GM18861 (cell line): ENCODE measurements around the gene NCKAP5.
"Not testable (repeated sequence)": the region's sequence is repeated elsewhere in the genome, so short reads cannot be mapped to it uniquely, and the experiment has no call there.

Experiments
- ATAC-seq: cut with Tn5 transposase; IDR thresholded peaks from one replicate; pipeline ENCODE4 v1.9.1; 2021; ENCODE audit not compliant: unreplicated experiment

Gene NCKAP5

DNA sequence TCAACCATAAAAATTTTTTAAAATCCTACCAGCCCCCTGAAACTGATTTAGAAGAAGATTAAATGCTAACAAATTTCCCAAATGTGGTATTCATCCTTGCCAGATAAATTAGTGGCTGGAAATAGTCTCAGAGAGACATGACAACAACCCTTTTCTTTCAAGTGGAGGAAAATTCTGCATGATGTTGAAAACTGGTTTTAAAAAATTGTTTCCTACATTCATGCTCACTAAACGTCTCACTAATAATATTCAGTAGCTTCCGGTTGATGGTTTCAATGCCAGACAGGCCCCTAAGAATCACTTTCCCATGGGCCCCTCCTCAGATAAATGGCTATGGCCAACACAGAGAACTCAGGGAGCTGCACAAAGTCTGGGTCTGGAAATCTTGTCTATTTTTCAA lies 43.2 kb downstream of the NCKAP5 start:
- no peak for ATAC-seq

GRCh38 chr2:133523406-133523805 lies 44.9 kb downstream of the NCKAP5 start:
- no peak for ATAC-seq

DNA sequence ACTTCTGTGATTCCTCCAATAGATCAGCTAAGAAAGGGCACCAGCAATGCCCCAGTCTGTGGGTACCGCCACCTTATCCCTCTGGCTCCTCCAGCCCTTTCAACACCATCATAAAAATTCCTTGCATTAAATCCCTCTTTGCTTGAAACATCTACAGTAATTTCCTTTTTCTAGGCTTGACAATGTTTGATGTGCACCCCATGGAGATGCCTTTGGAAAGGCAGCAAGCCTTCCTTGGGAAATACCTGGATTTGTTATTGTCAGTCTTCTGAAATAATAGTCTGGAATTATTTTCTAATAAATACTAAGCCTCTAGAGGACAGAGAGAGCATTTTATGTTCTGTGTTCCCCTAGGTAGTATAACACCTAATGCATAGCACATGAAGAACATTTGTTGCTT lies 46.1 kb downstream of the NCKAP5 start:
- no peak for ATAC-seq

DNA sequence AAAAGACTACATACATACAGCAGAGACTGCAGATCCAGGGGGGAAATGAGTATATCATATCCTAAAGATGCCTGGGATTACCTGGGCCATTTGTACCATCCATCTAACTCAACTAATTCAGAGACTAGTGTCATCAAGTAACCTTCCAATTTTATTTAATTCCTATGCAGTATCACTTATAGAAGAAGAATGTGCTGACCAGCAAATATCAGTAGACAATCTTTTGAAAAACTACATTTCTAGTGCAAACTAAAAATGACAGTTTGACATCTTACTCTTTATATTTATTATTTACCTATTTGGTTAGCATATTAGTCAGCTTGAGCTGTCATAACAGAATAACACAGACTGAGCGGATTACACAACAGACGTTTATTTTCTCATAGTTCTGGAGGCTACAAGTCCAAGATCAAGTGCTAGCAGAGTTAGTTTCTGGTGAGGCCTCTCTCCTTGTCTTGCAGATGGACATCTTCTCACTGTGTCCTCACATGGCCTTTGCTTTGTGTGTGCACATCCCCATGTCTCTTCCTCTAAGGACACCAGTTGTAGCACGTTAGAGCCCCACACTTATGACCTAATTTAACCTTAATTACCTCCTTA lies 47.0 kb downstream of the NCKAP5 start:
- no peak for ATAC-seq

DNA sequence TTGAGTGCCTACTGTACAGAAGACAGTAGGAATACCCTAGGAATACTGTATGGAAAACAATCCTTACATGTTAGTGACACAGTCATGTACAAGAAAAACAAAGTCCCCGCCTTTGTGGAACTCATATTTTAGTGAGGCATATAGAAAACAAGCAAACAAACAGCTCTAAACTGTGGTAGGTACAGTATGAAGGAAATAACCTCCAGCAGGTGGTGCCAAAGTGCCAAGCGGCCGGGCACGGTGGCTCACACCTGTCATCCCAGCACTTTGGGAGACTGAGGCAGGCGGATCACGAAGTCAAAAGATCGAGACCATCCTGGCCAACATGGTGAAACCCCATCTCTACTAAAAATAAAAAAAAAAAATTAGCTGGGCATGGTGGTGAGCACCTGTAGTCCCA lies 48.6 kb downstream of the NCKAP5 start:
- not testable (repeated sequence) for ATAC-seq

GRCh38 chr2:133518700-133519344 lies 49.4 kb downstream of the NCKAP5 start:
- ATAC-seq = no peak

DNA sequence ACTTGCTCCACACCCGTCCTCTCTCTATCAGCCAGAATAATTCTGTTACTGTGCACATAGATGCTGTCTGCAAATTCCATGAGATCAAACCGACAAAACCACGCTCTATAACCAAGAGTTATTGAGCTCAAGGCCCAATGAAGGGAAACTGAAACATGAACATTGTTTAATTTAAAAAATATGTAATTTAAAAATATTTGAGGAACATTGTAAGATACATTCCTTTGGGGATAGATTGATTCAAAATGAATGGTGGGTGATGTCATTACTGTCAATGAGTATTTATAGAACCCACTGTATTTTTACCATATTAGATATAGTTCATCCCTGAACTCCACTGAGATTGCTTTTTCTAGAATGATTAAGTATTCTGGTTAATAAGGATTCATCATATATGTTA lies 50.4 kb downstream of the NCKAP5 start:
- ATAC-seq = no peak

GRCh38 chr2:133516405-133517026 lies 51.7 kb downstream of the NCKAP5 start:
- ATAC-seq = no peak

DNA sequence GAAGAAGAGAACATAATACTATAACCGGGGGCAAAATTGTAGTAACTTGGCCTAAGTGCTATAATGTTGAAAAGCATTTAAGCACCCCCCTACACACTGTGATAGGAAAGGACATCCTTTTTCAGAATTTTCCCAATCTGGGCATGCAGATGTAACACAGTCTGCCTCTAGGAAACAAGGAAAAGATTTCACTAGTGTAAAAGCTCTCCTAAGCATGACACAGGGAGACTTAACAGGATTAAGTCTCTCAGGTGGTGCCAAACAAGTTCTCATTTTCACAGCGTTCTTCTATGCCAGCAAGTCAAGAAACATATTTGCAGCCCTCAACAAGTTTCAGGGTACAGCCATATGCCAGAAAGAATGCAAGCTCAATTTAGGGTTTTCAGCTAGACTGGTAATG lies 53.0 kb downstream of the NCKAP5 start:
- ATAC-seq = no peak

GRCh38 chr2:133513893-133514292 lies 54.4 kb downstream of the NCKAP5 start:
- no peak for ATAC-seq

DNA sequence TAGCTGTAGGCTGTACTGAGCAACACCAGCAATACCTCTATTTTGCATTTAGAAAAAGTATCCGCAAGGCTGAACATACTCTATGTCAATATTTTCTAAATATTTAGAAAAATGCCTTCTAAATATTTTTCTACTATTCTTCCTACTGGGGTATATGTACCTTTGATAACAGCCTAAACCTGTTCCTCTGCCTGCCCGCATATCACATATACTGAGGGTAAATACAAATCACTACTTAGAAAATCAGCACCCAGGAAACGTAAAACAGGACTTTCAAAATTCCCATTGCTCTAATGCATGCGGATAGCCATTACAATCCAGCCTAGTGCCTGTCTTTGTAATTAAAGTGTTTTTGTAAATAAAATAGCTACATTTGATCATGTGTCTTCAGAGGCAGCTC lies 56.1 kb downstream of the NCKAP5 start:
- ATAC-seq = no peak

DNA sequence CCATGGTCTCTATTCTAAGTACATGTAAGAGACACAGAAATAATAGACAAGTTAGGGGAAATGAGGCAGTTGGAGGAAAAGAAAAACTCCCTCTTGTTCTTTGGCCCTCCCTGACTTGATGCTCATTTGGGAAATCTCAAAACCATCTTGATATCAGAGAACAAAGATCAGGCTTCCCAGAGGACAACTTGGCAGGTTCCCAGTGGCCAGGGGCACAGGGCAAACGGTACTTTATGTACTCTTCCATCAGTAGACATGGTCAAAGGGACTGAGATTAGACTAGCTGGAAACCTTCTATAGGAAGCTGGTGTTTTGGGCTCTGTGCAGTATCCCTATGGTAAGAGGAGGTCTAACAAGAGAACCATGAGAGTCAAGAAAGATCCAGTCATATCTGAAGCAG lies 56.6 kb downstream of the NCKAP5 start:
- ATAC-seq = no peak

DNA sequence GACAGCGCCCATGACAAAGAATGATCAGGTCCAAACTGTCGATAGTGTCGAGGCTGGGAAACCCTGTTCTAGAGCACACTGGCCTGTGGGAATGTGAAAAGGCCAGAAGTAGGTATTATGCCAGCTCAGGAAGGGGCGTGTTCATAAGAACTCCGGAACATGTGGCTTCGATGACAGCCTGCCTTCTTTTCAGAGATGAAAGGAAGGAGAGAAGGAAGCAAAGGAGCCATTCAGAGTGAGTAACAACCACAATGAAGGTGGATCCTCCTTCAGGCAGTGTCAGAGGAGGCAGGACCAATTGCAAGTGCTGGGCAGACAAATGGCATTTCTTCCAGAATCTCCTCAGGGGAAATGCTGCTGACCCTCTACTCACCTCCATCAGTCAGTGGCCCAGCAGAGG lies 58.5 kb downstream of the NCKAP5 start:
- ATAC-seq = no peak

DNA sequence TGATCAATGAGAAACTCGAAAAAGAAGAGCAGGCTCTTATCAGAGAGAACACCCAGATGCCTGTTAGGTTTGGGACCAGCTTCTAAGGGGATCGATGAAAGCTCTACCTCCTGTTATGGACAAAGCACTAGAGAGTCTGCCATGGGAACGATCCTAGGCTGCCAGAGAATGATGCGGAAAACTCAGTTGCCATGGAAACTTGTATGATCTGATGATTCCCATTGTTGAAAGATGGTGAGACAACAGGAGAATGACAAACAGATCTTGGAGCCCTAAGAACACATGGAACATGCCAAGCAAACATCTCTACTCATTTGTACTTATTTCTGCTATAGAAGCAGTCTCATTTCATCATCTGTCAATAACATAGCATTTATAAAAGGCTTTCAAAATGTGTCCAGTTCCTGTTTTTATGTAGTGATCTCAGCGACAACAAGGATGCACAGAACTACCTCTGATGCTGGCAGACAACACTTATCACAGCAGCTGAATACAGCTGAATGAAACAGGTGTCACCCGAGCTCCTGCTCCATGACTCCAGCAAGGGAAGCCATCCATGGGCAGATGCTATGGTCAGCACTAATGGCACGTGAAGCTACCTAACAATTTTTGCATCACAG lies 59.6 kb downstream of the NCKAP5 start:
- ATAC-seq = no peak

DNA sequence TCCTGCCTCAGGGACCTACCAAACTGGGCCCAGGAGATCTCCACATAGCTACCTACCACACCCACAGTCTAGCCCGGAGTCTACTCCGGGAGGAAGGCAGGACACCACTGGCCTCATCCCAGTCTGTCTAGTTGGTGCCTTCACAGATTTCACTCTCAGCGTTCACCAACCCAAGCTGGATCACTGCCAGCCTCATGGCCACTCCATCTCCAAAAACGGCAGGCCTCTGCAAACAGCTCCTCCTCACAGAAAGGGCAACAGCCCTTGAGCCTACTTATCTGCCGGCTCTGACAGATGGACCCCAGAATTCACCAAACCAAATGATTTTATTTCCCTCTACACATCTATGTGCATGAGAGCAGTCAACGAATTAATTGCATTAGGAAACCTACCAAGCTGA lies 61.3 kb downstream of the NCKAP5 start:
- no peak for ATAC-seq

DNA sequence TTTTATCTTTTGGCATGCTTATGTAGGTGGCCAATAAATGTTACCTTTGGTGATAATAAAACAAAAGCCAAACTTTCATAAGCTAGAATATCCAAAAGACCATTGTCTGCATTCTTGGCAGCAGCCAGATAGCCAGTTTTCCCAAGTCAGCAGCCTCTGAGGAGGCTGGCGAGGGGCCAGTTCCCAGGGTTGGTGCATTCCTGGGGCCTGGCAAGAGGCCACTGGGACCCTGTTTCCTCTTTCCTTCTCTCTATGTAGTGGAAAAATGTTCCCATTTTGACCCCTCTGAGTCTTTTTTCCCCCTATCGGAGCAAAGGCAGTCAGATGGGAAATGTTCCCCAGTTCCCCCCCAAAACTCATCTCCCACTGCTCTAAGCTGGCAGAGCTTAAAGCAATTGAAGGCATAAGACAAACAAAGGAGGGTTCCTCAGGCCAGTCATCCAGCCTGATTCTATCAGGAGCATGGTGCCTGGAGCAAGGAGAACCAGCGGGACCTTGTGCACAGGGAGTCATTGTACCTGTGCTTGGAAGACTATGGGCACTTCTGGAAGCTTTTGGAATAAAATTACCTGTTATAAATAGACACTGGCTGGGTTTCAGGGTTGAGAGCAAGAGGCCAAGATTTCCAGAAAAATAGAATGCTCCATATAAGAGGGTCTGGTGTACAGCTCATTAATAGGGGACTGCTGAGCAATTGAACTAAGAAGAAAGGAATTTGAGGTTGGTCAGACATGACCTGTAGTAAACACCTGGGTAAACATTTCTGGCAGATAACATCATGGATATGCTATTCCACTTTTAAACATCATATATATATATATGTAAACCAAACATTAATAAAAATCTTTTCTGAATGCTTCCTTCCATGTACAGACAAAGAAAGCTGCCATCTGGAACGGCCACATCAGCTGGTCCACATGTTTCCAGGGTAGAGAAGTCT lies 63.4 kb downstream of the NCKAP5 start:
- ATAC-seq = no peak

DNA sequence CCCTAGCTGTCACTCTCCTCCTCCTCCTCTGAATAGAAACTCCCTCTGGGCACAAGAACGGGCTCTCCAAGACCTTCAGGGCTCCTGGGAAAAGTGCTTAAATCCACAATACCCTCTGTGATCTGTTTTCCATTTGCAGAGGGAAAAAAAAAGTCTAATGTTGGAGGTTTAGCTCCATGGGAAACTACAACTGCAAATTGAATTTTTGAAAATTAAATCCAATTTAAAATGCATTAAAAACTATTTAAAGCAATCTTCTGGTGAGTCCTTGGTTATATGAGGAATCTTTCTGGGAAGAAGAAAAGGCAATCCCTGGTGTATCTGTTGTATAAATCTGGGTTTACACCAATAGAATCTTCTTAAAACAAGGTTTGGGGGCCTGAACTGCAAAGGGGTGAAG lies 64.3 kb downstream of the NCKAP5 start:
- ATAC-seq = no peak

DNA sequence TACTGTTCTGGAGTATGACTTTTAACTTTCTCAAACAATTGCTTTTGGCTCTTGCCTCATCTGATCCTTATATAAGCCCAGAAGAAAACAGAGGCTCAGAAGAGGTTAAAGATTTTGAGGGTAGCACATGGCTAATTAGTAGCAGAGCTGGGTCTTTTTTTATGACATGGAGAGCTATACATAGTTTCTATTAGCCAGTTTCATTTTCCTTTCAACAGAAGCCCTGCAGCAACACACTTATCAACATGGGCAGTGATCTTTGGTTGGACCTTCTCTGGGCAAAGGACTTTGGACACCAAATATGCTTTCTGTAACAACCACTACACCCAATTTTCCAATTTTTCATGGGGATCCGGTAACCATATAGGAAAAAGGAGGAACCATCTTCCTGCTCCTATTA lies 64.9 kb downstream of the NCKAP5 start:
- ATAC-seq = peak; percentile 69

DNA sequence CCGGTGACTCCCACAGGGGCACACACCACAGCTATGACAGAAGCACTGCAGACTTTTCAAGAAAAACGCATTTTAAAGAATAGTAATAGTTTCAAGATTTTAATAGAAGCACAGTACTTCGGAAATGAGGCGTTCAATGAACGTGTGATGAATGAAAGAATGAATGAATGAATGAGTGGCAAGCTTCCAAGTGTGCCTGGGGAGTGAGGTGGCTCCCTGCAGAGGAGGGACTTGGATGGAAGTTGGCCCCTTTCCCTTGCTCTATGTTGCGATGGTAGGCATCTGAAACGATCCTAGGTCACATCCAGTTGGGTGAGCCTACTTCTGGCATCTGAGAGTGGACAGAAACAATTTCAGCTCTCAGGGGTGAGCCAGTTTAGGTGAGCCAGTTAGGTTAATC lies 65.6 kb downstream of the NCKAP5 start:
- ATAC-seq = no peak

DNA sequence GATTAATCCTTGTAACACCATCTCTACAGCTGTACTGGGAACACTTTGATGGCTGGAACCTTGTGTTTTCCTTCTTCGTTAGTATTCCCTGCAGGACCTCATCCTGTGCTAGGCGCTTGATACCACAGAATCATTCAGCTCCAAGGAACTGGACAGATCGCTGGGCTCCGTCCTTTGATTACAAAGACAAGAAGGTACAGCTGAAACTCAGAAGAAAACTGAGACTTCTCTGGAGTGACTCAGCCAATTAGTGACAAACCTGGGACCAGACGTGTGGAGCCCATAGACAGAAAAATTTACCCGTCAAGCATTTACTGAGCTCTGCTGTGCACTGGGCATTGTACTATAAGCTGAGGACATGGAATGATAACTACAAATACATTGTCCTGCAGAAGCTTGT lies 67.3 kb downstream of the NCKAP5 start:
- no peak for ATAC-seq
